ENCODE results near the gene CR1. TPM values are rescaled to one million over a fixed set of nuclear protein-coding genes. Genes with fewer than 3 reads are reported as not detected.
"Not testable (repeated sequence)": the region's sequence is repeated elsewhere in the genome, so short reads cannot be mapped to it uniquely, and the experiment has no call there.

Gene CR1
- total RNA-seq, 1 donor from 2014 or later = 10.1 TPM

GRCh38 chr1:207644166-207644851, 148.4 kb downstream of the CR1 start:
- DNase-seq (ENCODE audit: low spot score) = no peak

GRCh38 chr1:207644852-207645634, 149.1 kb downstream of the CR1 start, which contains the start of gene CR1L:
CR1L (plus strand) TSS chr1:207645133; CDS start chr1:207645234, 101 bp downstream.
- peak; percentile 56 for DNase-seq (ENCODE audit: low spot score)

- DNase-seq (ENCODE audit: low spot score) = no peak
Observed at GRCh38 chr1:207645635-207646081, 149.7 kb downstream of the CR1 start.

GRCh38 chr1:207646171-207646570, 150.2 kb downstream of the CR1 start:
- no peak for DNase-seq (ENCODE audit: low spot score)

GRCh38 chr1:207646944-207647579, 151.1 kb downstream of the CR1 start:
- DNase-seq (ENCODE audit: low spot score) = no peak

GRCh38 chr1:207647671-207648333, 151.8 kb downstream of the CR1 start:
- no peak for DNase-seq (ENCODE audit: low spot score)

- no peak for DNase-seq (ENCODE audit: low spot score)
Observed at GRCh38 chr1:207648334-207649209, 152.6 kb downstream of the CR1 start.

GRCh38 chr1:207649210-207649753, 153.3 kb downstream of the CR1 start:
- DNase-seq (ENCODE audit: low spot score) = no peak

GRCh38 chr1:207649865-207650580, 154.1 kb downstream of the CR1 start:
- DNase-seq (ENCODE audit: low spot score) = no peak

GRCh38 chr1:207651583-207651982, 155.6 kb downstream of the CR1 start:
- DNase-seq (ENCODE audit: low spot score) = no peak

GRCh38 chr1:207654320-207654719, 158.4 kb downstream of the CR1 start:
- no peak for DNase-seq (ENCODE audit: low spot score)

GRCh38 chr1:207658408-207658807, 162.5 kb downstream of the CR1 start:
- no peak for DNase-seq (ENCODE audit: low spot score)

- no peak for DNase-seq (ENCODE audit: low spot score)
Observed at GRCh38 chr1:207658904-207659485, 163.0 kb downstream of the CR1 start.

GRCh38 chr1:207659545-207660153, 163.7 kb downstream of the CR1 start:
- no peak for DNase-seq (ENCODE audit: low spot score)

- DNase-seq (ENCODE audit: low spot score) = not testable (repeated sequence)
Observed at GRCh38 chr1:207661420-207661819, 165.5 kb downstream of the CR1 start.

- DNase-seq (ENCODE audit: low spot score) = no peak
Observed at GRCh38 chr1:207666342-207666741, 170.4 kb downstream of the CR1 start.

GRCh38 chr1:207669528-207670009, 173.6 kb downstream of the CR1 start:
- DNase-seq (ENCODE audit: low spot score) = no peak

GRCh38 chr1:207670192-207670591, 174.2 kb downstream of the CR1 start:
- DNase-seq (ENCODE audit: low spot score) = no peak

GRCh38 chr1:207670997-207671396, 175.0 kb downstream of the CR1 start:
- DNase-seq (ENCODE audit: low spot score) = no peak
